ENCODE results near the gene ZNF778. TPM values are rescaled to one million over a fixed set of nuclear protein-coding genes. Genes with fewer than 3 reads are reported as not detected.

The ZNF778 gene
- total and polyA plus RNA-seq, 10 of the 15 experiments (the other 5 are each of a cell fraction or from before 2014, with no cell fraction given) = 0.20 to 9.7 (median 4.1) TPM

DNA sequence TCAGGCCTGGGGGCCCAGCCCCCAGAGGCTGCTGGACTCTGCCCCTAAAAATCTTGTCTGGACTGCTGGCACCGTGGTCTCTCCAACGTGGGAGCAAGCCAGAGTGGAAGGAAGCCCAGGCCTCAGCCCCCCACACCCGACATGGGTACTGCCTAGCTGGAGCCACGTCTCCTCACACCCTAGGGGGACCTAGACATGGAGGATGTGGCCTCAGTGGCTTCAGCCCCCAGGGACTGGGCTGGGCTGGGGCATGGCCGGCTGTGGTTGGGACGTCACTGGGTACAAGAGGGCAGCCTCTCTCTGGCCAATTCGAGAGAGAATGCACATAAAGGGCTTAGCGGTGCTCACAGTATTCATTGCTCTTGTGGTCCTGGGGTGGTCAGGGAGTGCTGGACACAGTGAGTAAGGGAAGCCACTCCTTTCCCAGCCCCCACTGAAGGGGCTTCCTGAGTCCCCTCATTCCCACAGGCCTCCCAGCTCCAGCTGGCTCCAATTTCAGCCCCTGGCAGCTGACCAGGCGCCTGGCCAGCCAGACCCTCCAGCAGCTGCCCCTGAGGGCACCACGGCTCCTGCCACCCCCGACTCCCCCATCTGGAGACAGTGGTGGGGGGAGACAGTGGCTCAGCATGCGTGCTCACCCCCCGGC, 44.9 kb upstream of the ZNF778 start:
- POLR2A ChIA-PET = no interaction called here
- Histone ChIP-seq H3K9me3 (replicated peaks; ENCODE audit: control insufficient read depth, insufficient read depth, low read length) (no peaks in the 10 kb centered on the region), H2AFZ (ENCODE audit: control insufficient read depth, low read depth, low read length) (no peak overlapping the region), H4K20me1 (ENCODE audit: control insufficient read depth, insufficient read depth) (no peaks in the 10 kb centered on the region; the same call in 1 of the 2 replicates), H3K4me2 (ENCODE audit: control insufficient read depth, insufficient read depth) (no peak overlapping the region), H3K27ac (ENCODE audit: control insufficient read depth, insufficient read depth) (no peak overlapping the region), H3K9ac (ENCODE audit: control insufficient read depth, insufficient read depth, low read length) (no peak overlapping the region), H3K27me3 (replicated peaks in 1 of 2; ENCODE audit: control insufficient read depth in 2 of 2, insufficient read depth in 2 of 2, low read length in 1 of 2) (peaks cover 0 to 8% of the 10 kb centered on the region in 2 experiments; a peak in 3 of 4 replicates), H3K4me1 (ENCODE audit: control insufficient read depth, insufficient read depth, low read length) (peaks cover 2% of the 10 kb centered on the region), H3K79me2 (ENCODE audit: control insufficient read depth, insufficient read depth, low read length) (no peaks in the 10 kb centered on the region), H3K36me3 (ENCODE audit: control insufficient read depth in 2 of 2, insufficient read depth in 2 of 2, low read length in 1 of 2) (no peaks in the 10 kb centered on the region), H3K4me3 (no peak overlapping the region)
- intact Hi-C loops (cut with micrococcal nuclease; ENCODE audit: unreplicated experiment) = loop anchor here (2.0 kb wide), 1 partner anchor 20 kb away; no protein-coding TSS in a partner anchor
- RAD21 ChIA-PET (ENCODE audit: unreplicated experiment) = no interaction called here
- BruUV-seq (replicated peaks) = no TSS peak
- in situ Hi-C loops (cut with MboI) = no loop called here
- SMC1A ChIA-PET (ENCODE audit: uncharacterized antibody, unreplicated experiment) = no interaction called here
- no peak for FAIRE-seq
- CTCF ChIA-PET = no interaction called here
- TF ChIP-seq MEF2B (IDR thresholded peaks at IDR 0.05; ENCODE audit: partially characterized antibody, poor library complexity, severe bottlenecking) (peak; percentile 19), MXI1 (IDR thresholded peaks at IDR 0.05; ENCODE audit: low read depth, low read length) (no peak)
- DNase-seq (ENCODE audit: low read depth, low spot score) = no peak
- no peak for ATAC-seq
- 21% methylated on average over 13 of the region's 13 CpGs for WGBS (ENCODE audit: insufficient coverage, insufficient replicate concordance, low lambda C conversion rate, missing lambda C conversion rate)

DNA sequence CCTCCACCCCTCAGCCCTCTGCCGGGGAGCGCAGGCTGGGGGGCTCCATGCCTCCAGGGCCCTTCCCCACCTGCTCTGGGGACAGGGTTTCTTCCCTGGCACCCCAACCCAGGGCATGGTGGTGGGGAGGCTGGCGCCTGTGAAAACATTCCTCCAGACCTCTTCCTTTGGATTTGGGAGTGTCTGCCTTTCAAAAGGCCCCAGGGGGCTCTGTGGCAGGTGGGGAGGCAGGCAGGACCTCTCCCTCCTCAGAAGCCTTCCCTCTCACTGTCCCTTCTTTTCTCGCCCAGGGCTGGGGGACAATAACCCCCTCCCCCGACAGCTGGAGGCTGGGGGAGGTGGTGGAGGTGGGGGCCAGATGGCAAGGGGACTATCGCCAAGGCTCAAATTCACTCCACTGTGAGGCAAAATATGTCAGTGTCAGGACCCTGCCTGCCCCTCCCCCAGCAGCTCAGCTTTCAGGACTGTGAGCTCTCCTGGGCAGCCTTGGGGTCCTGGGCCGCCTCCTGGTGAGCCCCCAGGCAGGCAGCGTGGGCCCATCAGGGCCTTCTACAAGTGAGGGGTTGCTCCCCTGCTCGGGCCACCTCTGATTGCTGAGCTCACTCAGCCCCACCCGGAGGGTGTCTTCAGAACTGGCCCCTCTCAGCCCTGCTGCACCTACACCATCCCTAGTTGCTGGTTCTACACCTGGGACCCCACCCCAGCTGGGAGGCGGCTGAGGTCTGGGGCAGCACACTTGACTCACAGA, 44.2 kb upstream of the ZNF778 start:
- Histone ChIP-seq H3K27ac (ENCODE audit: control insufficient read depth, insufficient read depth) (no peak overlapping the region), H3K27me3 (replicated peaks in 1 of 2; ENCODE audit: control insufficient read depth in 2 of 2, insufficient read depth in 2 of 2, low read length in 1 of 2) (peaks cover 0 to 8% of the 10 kb centered on the region in 2 experiments; a peak in 2 of 4 replicates), H3K9me3 (replicated peaks; ENCODE audit: control insufficient read depth, insufficient read depth, low read length) (no peaks in the 10 kb centered on the region), H3K4me3 (no peak overlapping the region), H4K20me1 (ENCODE audit: control insufficient read depth, insufficient read depth) (no peaks in the 10 kb centered on the region; the same call in 1 of the 2 replicates), H3K79me2 (ENCODE audit: control insufficient read depth, insufficient read depth, low read length) (no peaks in the 10 kb centered on the region), H2AFZ (ENCODE audit: control insufficient read depth, low read depth, low read length) (no peak overlapping the region), H3K9ac (ENCODE audit: control insufficient read depth, insufficient read depth, low read length) (no peak overlapping the region), H3K36me3 (ENCODE audit: control insufficient read depth in 2 of 2, insufficient read depth in 2 of 2, low read length in 1 of 2) (no peaks in the 10 kb centered on the region), H3K4me2 (ENCODE audit: control insufficient read depth, insufficient read depth) (no peak overlapping the region), H3K4me1 (ENCODE audit: control insufficient read depth, insufficient read depth, low read length) (peaks cover 2% of the 10 kb centered on the region)
- ChIA-PET RAD21 (ENCODE audit: unreplicated experiment) (no interaction called here), POLR2A (no interaction called here), SMC1A (ENCODE audit: uncharacterized antibody, unreplicated experiment) (no interaction called here), CTCF (no interaction called here)
- in situ Hi-C loops (cut with MboI) (no loop called here), intact Hi-C loops (cut with micrococcal nuclease; ENCODE audit: unreplicated experiment) (loop anchor here (2.0 kb wide), 1 partner anchor 19 kb away; no protein-coding TSS in a partner anchor)
- DNase-seq (ENCODE audit: low read depth, low spot score) (no peak), FAIRE-seq (no peak), ATAC-seq (no peak)
- TF ChIP-seq SUPT20H (IDR thresholded peaks at IDR 0.05; ENCODE audit: borderline replicate concordance, control insufficient read depth, low read depth, low read length) (no peak), TAF1 (IDR thresholded peaks at IDR 0.05; ENCODE audit: borderline replicate concordance, low read depth, low read length) (no peak), FOXK2 (IDR thresholded peaks at IDR 0.05) (no peak), ZNF217 (IDR thresholded peaks at IDR 0.05) (no peak), BRCA1 (IDR thresholded peaks at IDR 0.05; ENCODE audit: low read depth, low read length) (no peak)
- TF ChIP-seq, protein P1, sequence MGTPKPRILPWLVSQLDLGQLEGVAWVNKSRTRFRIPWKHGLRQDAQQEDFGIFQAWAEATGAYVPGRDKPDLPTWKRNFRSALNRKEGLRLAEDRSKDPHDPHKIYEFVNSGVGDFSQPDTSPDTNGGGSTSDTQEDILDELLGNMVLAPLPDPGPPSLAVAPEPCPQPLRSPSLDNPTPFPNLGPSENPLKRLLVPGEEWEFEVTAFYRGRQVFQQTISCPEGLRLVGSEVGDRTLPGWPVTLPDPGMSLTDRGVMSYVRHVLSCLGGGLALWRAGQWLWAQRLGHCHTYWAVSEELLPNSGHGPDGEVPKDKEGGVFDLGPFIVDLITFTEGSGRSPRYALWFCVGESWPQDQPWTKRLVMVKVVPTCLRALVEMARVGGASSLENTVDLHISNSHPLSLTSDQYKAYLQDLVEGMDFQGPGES (IDR thresholded peaks at IDR 0.05) = no peak
- TF ChIP-seq, protein P2, sequence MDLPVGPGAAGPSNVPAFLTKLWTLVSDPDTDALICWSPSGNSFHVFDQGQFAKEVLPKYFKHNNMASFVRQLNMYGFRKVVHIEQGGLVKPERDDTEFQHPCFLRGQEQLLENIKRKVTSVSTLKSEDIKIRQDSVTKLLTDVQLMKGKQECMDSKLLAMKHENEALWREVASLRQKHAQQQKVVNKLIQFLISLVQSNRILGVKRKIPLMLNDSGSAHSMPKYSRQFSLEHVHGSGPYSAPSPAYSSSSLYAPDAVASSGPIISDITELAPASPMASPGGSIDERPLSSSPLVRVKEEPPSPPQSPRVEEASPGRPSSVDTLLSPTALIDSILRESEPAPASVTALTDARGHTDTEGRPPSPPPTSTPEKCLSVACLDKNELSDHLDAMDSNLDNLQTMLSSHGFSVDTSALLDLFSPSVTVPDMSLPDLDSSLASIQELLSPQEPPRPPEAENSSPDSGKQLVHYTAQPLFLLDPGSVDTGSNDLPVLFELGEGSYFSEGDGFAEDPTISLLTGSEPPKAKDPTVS (IDR thresholded peaks at IDR 0.05; ENCODE audit: low read depth, low read length) = no peak
- TF ChIP-seq, protein P3, sequence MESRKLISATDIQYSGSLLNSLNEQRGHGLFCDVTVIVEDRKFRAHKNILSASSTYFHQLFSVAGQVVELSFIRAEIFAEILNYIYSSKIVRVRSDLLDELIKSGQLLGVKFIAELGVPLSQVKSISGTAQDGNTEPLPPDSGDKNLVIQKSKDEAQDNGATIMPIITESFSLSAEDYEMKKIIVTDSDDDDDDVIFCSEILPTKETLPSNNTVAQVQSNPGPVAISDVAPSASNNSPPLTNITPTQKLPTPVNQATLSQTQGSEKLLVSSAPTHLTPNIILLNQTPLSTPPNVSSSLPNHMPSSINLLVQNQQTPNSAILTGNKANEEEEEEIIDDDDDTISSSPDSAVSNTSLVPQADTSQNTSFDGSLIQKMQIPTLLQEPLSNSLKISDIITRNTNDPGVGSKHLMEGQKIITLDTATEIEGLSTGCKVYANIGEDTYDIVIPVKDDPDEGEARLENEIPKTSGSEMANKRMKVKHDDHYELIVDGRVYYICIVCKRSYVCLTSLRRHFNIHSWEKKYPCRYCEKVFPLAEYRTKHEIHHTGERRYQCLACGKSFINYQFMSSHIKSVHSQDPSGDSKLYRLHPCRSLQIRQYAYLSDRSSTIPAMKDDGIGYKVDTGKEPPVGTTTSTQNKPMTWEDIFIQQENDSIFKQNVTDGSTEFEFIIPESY (IDR thresholded peaks at IDR 0.05) = no peak
- 22% methylated on average over 11 of the region's 11 CpGs for WGBS (ENCODE audit: insufficient coverage, insufficient replicate concordance, low lambda C conversion rate, missing lambda C conversion rate)
- no TSS peak for BruUV-seq (replicated peaks)

All from GM12878 (cell line).